NB4 (cell line): ENCODE measurements around the gene TTPAL.

ENCODE experiments used
- MYC ChIP-seq: IDR thresholded peaks from 2 replicates; pipeline ENCODE4 v1.6.1; 2011; ENCODE audit warnings: low read depth, low read length
- POLR2A ChIP-seq: IDR thresholded peaks from 2 replicates; pipeline ENCODE4 v1.6.1; 2011; ENCODE audit warnings: mild to moderate bottlenecking; ENCODE audit not compliant: insufficient read length; ENCODE audit errors: extremely low read depth
- TF ChIP-seq, protein P1 (sequence below): IDR thresholded peaks from one replicate; pipeline ENCODE4 v1.5.1; 2012; ENCODE audit warnings: low read depth, low read length
- TF ChIP-seq, protein P2 (sequence below): IDR thresholded peaks from 2 replicates; pipeline ENCODE4 v1.6.1; 2011; ENCODE audit warnings: low read depth, low read length

DNA sequence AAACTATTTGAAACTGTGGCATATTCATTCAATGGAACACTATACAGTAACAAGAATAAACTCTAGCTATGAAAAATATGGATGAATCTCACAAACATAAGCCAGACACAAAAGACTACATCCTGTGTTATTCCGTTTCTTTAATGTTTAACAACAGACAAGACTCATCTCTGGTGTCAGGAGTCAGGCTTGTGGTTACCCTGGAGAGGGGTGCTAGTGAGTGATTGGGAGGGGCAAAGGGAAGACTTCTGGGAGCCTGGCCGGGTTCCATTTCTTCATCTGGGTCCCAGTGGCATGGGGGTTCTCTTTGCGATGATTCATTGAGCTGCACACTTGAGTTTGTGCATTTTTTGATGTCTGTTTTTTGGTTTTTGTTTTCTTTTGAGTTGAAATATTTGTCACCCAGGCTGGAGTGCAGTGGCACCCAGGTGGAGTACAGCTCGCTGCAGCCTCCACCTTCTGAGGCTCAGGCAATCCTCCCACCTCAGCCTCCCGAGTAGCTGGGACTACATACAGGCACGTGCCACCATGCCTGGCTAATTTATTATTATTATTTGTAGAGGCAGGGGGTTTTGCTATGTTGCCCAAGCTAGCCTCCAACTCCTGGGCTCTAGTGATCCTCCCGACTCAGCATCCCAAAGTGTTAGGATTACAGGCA lies 21.2 kb upstream of the TTPAL start:
- TF ChIP-seq, protein P1, sequence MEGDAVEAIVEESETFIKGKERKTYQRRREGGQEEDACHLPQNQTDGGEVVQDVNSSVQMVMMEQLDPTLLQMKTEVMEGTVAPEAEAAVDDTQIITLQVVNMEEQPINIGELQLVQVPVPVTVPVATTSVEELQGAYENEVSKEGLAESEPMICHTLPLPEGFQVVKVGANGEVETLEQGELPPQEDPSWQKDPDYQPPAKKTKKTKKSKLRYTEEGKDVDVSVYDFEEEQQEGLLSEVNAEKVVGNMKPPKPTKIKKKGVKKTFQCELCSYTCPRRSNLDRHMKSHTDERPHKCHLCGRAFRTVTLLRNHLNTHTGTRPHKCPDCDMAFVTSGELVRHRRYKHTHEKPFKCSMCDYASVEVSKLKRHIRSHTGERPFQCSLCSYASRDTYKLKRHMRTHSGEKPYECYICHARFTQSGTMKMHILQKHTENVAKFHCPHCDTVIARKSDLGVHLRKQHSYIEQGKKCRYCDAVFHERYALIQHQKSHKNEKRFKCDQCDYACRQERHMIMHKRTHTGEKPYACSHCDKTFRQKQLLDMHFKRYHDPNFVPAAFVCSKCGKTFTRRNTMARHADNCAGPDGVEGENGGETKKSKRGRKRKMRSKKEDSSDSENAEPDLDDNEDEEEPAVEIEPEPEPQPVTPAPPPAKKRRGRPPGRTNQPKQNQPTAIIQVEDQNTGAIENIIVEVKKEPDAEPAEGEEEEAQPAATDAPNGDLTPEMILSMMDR = no peak
- TF ChIP-seq POLR2A = no peak
- TF ChIP-seq, protein P2, sequence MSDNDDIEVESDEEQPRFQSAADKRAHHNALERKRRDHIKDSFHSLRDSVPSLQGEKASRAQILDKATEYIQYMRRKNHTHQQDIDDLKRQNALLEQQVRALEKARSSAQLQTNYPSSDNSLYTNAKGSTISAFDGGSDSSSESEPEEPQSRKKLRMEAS = no peak
- TF ChIP-seq MYC = no peak
